HEK293 (cell line): ENCODE results near the gene CCDC87.

Source experiments
- BCL11A ChIP-seq: fragments of 450-650 bp; formaldehyde crosslinking; IDR thresholded peaks from 2 replicates; pipeline ENCODE4 v1.5.1; 2016; ENCODE audit warnings: low read depth, missing biosample characterization, missing genetic modification characterization
- ZNF146 ChIP-seq: fragments of 450-650 bp; formaldehyde crosslinking; IDR thresholded peaks from 2 replicates; pipeline ENCODE4 v1.5.1; 2016; ENCODE audit warnings: missing biosample characterization, missing genetic modification characterization
- ZNF792 ChIP-seq: fragments of 450-650 bp; formaldehyde crosslinking; IDR thresholded peaks from 2 replicates; pipeline ENCODE4 v1.5.1; 2016; ENCODE audit warnings: missing biosample characterization, missing genetic modification characterization
- TF ChIP-seq, protein P1 (sequence below): fragments of 450-650 bp; formaldehyde crosslinking; IDR thresholded peaks from 2 replicates; pipeline ENCODE4 v1.5.1; 2016; ENCODE audit warnings: missing biosample characterization, missing genetic modification characterization
- TF ChIP-seq, protein P2 (sequence below): fragments of 450-650 bp; formaldehyde crosslinking; IDR thresholded peaks from 2 replicates; pipeline ENCODE4 v1.5.1; 2016; ENCODE audit warnings: missing biosample characterization, missing genetic modification characterization
- TF ChIP-seq, protein P3 (sequence below): fragments of 450-650 bp; formaldehyde crosslinking; IDR thresholded peaks from 2 replicates; pipeline ENCODE4 v1.5.1; 2016; ENCODE audit warnings: missing biosample characterization, missing genetic modification characterization

DNA sequence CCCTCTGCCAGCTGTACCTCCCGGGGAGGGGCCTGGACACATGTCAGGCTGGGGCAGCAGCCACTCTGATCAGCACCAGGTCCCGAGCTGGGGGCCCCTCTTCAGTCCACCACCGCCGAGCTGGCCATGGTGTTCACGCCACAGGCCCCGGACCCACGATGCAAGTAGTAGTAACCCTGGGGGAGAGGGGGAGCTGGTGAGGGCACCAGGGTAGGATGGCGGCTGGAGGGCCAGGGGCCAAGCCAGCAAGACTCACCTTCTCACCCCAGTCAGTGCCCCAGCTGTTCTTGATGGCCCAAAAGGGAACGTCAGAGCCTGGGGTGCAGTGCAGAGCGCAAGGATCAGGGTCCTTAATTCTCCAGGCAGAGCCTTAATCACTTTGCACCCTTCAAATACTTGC lies 29.0 kb downstream of the CCDC87 start:
- TF ChIP-seq, protein P1, sequence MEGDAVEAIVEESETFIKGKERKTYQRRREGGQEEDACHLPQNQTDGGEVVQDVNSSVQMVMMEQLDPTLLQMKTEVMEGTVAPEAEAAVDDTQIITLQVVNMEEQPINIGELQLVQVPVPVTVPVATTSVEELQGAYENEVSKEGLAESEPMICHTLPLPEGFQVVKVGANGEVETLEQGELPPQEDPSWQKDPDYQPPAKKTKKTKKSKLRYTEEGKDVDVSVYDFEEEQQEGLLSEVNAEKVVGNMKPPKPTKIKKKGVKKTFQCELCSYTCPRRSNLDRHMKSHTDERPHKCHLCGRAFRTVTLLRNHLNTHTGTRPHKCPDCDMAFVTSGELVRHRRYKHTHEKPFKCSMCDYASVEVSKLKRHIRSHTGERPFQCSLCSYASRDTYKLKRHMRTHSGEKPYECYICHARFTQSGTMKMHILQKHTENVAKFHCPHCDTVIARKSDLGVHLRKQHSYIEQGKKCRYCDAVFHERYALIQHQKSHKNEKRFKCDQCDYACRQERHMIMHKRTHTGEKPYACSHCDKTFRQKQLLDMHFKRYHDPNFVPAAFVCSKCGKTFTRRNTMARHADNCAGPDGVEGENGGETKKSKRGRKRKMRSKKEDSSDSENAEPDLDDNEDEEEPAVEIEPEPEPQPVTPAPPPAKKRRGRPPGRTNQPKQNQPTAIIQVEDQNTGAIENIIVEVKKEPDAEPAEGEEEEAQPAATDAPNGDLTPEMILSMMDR (tag by site-specific recombination): no peak
- TF ChIP-seq, protein P2, sequence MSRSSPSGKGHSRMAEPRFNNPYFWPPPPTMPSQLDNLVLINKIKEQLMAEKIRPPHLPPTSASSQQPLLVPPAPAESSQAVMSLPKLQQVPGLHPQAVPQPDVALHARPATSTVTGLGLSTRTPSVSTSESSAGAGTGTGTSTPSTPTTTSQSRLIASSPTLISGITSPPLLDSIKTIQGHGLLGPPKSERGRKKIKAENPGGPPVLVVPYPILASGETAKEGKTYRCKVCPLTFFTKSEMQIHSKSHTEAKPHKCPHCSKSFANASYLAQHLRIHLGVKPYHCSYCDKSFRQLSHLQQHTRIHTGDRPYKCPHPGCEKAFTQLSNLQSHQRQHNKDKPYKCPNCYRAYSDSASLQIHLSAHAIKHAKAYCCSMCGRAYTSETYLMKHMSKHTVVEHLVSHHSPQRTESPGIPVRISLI (tag by site-specific recombination): no peak
- no peak for TF ChIP-seq ZNF792
- no peak for TF ChIP-seq ZNF146 (tag by site-specific recombination)
- TF ChIP-seq, protein P3, sequence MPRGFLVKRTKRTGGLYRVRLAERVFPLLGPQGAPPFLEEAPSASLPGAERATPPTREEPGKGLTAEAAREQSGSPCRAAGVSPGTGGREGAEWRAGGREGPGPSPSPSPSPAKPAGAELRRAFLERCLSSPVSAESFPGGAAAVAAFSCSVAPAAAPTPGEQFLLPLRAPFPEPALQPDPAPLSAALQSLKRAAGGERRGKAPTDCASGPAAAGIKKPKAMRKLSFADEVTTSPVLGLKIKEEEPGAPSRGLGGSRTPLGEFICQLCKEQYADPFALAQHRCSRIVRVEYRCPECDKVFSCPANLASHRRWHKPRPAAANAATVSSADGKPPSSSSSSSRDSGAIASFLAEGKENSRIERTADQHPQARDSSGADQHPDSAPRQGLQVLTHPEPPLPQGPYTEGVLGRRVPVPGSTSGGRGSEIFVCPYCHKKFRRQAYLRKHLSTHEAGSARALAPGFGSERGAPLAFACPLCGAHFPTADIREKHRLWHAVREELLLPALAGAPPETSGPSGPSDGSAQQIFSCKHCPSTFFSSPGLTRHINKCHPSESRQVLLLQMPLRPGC (tag by site-specific recombination): no peak
- TF ChIP-seq BCL11A (tag by site-specific recombination): no peak
